HL-60 (cell line): ENCODE measurements around the gene MFSD2A.

ENCODE experiments used
- CTCF ChIP-seq: IDR thresholded peaks from one replicate; pipeline ENCODE4 v1.5.1; 2011; ENCODE audit warnings: low read length, control low read depth, inconsistent platforms; ENCODE audit not compliant: insufficient read depth
- POLR2AphosphoS5 ChIP-seq: IDR thresholded peaks from 2 replicates; pipeline ENCODE4 v1.6.1; 2012; ENCODE audit warnings: low read depth
- REST ChIP-seq: IDR thresholded peaks from 2 replicates; pipeline ENCODE4 v1.6.1; 2012; ENCODE audit warnings: low read depth; ENCODE audit not compliant: insufficient replicate concordance
- SPI1 ChIP-seq: IDR thresholded peaks from 2 replicates; pipeline ENCODE4 v1.6.1; 2012; ENCODE audit warnings: low read depth, mild to moderate bottlenecking, borderline replicate concordance

GRCh38 chr1:39905172-39905571, 49.8 kb upstream of the MFSD2A start:
- no peak for TF ChIP-seq POLR2AphosphoS5
- no peak for TF ChIP-seq CTCF
- no peak for TF ChIP-seq SPI1
- TF ChIP-seq REST, result no peak
